Renal cortex interstitium (tissue), 11 donors: Measurements from ENCODE around the gene GUCY2F. TPM values are rescaled to one million over a fixed set of nuclear protein-coding genes. Genes with fewer than 3 reads are reported as not detected.

Experiments used
- DNase-seq, 11 donors: peaks; one replicate each; pipeline ENCODE4 v3.0.0-alpha.2; 2013; ENCODE audit warnings: low read depth in 9 of 11, low spot score in 4 of 11; ENCODE audit errors: extremely low read depth in 1 of 11
- polyA plus RNA-seq, 3 donors: library from polyadenylated mRNA; unstranded; fragments of 120-200 nt; gene quantifications; one replicate each; pipeline ENCODE4 v1.2.1, GENCODE V29; 2013; ENCODE audit not compliant: insufficient read length in 3 of 3

The GUCY2F gene
- polyA plus RNA-seq, 3 donors, result 0.04 to 0.06 (median 0.05) TPM

DNA sequence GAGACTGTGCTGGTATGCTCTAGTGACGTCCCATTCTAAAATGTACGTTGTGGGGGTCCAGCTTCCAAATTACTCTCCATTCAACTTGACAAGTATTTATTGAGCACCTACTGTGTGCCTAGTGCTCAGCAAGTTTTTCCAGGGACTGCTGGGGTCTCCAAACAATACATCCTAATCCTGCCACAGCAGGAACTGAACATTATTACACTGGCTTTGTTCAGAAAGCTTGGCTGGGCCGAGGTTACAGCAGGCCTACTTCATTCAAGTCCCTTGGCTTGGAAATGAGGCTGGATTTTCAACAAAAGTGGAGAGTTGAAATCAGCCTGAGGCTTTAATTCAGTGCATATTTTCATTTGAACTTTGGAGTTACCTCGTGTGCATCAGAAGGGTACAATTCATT is 78.0 kb downstream of the GUCY2F start:
- DNase-seq, result no peak

DNA sequence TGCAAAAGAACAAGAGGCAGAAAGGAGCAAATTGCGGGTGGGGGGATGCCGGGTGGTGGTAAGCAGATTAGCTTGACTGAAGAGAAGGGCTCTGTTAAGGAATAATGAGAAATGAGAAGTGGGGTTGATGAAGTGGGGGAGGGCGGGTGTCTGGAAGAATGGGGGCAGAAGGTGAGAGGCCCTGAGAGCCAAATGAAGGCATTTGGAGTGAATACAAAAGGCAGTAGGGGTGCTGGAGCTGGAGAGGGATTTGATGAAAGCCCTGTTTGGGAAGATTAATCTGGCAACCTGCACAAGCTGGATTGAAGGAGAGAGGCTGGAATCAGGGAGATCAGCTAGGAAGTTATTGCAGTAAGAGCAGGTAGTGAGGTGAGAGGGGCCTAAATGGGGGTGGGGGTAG is 82.1 kb downstream of the GUCY2F start:
- no peak for DNase-seq

DNA sequence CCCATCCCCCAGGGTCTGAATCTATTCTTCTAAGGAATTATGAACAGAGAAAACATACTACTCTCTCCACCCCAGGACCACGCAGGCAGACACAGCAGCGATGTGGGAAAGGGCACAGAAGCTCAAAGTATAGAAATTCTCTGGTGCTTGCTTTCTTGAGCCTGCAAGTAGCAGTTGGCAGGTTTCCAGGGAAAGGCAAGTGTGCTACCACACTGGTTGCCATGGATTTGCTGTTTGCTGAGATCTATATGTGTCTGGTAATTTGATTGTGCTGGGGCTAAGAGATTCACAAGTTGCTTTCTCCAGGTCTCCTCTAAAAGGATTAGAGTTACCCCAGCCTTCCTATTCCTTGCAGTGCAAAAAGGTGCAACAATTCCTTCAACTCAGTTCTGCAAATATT is 83.1 kb downstream of the GUCY2F start:
- DNase-seq, result no peak

DNA sequence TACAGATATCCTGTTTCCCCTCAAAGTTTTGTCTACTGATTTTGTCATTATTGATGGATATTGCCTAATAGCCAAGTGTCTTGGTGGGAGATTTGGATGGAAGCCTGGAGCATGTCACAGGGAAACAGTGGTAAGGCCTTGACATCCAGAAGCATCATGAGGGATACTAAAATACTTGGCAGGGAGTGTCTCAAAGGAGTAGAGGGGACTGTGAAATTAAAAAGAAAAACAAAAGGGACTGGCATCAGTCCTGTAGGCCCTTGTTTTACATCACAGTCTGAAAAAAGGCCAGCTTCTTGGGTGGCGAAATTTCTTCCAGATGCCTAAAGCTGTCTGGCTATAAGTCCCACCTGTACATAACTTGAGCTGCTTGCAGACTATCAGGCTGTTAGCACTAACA is 83.8 kb downstream of the GUCY2F start:
- no peak for DNase-seq

DNA sequence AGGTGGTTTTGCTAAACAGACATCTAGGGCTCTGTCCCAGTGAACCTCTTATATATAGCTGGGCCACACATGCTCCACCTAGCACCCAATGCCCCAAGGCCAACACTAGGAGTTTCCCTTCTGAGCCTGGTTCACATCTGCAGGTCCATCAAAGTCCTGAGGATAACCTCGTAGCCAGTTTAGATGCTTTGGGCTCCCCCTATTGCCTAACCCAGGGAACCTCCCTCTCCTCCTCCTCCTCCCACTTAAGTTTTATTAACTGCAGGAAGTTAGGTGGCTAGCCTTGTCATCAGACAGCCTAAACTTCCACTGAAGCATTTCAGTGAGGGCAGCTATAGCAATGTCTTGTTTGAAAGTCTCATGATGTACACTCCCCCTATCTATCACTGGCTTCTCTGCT is 88.0 kb downstream of the GUCY2F start:
- no peak for DNase-seq

DNA sequence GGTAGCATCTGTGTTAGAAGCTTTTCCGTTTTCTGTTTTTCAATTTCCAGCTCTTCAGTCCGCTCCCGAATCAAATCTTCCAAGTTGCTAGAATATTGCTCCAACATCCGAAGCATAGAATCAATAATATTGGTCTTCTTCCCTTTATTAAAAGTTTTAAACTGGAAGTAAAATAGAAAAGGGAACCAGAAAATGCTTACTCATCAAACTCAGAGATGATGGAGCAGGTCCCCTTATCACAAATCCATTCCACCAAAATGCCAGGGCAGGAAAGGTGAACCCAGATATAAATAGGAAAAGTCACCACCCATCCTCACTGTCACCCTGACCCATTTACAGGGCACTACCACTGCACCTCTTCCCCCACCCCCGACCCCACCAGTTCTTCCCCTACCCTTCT is 89.0 kb downstream of the GUCY2F start:
- no peak for DNase-seq

DNA sequence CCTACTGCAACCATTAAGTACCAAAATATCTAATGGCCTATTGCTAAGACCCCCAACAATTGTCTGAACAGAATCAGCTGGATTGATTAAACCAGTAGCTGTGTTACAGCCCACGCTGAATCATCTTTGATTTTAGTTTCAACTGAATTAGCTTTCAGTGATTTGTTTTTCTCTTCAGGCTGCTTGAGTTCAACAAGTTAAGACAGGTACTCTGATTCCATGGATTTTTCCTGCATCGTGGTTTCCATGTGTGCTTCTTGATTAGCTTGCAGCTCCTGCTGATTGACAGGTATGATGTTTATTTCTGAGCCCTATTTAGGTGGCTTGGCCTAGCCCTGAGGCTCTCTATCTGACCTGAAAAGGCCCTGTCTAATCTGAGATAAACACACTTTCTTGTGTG is 91.3 kb downstream of the GUCY2F start:
- no peak for DNase-seq

DNA sequence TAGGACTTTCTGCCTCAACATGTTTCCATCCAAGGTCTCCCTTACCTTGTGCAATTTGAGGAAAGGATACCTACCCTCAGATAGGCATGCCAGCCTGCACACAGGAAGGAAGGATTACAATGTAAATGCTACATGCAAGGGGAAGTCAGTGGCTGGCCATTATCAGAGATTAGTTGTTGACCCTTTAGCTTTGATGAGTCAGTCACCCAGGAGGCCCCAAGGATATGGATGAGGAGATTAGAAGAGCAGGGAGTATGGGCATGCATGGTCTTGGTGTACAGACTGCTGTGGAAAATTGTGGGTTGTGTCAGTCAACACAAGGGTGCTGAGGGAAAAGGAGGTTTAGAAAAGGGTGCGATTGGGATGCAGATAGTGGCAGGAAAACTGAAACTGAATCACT is 92.0 kb downstream of the GUCY2F start:
- DNase-seq, result no peak

DNA sequence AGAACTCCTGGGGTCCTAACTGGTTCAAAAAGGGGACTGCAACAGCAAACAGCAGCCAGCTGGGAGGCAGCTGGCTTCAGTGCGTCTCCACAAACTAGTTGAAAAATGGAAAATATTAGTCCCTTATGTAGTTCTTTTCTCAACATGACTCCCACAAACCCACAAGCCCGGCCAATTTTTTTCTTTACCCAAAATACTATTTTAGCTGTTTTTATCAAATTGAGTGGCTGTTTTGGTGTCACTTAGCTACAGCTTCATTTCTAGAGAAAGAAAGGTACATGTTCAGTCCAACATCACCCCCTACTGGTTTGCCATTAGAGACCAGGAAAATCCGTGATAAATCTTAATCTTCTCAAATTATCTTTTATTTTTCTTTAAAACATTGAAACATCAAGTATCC is 97.2 kb downstream of the GUCY2F start:
- peak in 6 of 11 donors; percentile 11 to 40 (median 28) for DNase-seq

DNA sequence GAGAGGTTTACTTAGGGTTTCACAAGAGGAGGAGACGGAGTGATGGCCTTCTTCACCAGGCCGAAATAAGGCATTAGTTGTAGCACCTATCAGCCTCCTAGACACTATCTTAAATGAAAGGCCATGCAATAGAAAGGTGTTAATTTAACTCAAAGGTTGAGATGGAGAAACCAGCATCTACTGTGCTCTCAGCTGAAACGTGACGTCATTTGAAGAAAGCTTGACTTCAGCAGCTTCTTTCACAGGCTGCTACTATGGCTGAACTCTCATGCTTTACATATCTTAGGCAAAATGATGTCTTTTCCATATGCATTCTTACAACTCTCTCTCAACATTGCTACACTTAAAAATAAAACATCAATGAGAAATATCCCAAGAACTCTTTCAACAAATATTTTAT is 99.6 kb downstream of the GUCY2F start:
- no peak for DNase-seq

DNA sequence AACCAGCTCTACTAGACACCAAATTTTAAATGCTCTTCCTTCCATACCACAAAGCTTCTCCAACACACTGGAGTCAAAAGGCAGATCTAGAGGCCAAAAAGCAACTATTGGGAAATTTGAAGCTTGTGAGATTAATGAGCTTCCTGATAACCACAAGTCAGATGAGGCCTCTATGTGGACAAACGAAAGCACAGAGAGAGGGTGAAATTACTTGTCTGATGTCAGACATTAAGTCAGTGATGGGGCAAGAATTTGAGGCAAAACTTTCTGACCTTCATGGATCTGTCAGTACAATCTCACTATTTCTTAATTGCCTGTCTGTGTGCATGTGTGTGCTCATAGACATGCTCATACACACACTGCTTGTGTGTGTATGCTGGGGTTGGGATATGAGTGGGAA is 103.6 kb downstream of the GUCY2F start:
- DNase-seq, result no peak

DNA sequence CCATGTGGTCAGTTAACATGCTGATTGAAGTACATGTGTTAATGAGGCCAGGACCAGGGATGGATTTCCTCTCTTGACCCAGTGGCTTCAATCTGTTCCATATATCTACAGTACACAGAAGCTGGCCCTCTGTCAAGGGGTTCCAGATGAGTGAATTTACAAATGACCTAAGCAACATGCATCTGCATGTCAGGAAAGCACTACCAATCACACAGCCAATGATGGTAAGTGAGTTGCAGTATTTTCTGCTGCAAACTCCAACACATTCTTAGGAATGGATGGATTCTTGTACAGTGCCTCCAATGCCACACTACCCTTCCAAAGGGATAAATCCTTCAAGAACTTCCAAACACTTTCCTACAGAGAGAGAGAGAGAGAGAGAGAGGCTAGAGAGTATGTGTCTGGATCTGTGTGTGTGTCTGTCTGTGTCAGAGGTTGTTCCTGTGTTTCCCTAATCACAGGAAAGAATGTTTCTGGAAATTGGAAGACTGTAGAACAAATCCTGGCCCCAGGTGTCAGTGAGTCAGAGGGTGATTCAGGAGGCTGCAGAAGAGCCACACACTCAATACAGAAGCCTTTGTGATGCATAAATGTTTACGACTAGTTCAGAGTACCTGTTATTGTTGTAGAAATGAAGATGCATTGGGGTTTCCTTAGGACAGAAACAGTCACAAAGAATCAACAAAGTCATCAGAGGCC is 107.5 kb downstream of the GUCY2F start:
- no peak for DNase-seq

DNA sequence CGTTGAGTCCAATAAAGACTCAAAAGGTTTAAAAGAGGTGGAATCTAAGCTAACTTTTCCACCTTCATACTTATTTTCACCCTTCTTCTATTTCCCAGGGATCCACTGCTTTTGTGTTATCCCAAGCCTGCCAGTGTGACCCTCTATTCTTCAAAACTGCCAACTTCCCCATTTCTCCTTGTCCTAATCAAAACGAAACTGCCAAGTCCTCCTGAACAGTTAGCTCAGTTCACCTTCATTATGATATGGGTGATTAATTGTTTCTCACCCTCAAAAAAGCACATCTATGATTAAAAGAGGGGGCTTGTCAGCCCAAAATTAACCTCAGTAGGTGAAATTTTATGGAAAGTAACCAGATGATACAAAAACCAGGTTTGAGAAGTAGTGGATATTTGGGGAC is 108.4 kb downstream of the GUCY2F start:
- no peak for DNase-seq

DNA sequence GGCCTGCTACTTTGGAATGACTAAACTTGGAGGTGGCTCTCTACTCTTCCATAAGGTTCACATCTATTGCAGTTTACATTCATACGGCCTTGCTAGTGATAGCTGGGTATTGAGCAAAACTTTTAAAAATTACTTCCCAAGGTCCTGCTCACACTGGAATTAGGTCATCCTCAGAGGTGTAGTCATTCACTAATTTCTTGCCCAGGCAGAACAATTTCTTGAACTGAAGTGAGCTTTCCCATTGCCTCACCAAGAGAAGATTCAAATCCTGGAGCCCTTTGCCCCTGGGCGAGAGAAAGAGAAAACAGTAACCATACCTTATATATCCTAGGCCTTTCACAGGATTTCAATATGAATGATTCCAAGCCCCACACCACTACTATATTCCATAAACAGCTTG is 109.2 kb downstream of the GUCY2F start:
- DNase-seq, result no peak

DNA sequence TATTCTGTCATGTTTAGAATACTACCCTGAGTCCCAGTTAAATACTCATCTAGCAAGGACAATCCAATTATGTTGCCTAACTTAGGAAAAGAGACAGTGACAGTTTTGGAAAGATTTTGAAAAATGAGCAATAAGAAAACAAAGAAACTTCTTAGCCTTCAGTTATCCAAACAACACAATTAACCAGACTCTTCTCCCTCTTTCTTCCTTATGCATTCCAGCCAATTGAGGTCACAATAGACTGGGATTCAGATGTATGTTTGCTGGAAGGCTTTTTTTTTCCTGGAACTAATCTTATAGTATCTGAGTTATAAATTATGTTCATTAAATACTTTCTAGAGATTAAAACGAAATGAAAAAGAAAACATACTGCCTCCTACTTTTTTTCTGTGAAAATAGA is 109.6 kb downstream of the GUCY2F start:
- no peak for DNase-seq

DNA sequence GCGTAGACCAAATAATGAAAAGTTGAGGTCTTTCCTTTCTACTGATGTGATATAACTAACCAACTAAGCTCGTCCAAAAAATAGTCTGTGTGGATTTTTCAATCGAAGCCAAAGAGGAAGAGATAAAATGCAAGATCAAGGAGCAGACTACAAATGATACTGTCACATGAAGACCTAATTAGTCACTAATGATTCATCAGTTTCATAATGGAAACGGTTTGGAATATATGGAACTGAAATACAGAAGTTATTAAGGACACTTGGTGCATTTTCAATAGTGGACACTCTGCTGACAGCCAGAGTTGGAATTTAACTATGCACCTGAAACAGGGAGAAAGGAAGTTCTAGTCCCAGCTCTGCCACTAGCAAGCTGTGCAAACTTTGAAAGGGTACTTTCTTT is 119.8 kb downstream of the GUCY2F start:
- DNase-seq, result no peak

DNA sequence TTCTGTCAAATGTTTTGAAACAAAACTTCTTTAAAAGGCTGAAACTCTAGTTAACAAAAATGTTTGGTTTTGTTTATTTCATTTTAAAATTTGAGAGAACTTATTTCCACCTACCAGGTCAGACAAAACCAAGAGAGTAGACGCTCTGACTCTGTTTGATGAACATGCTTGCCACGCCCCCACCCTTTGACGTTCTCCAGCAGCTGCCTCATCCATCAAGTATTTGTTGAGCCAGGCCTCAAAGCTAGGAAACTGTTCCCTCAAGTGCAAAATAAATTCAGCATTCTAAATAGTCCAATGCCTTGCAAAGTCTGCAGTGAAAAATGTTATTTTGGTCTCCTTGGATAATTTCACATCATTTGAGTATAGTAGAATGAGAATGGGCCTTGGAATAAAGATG is 121.6 kb downstream of the GUCY2F start:
- DNase-seq, result no peak

DNA sequence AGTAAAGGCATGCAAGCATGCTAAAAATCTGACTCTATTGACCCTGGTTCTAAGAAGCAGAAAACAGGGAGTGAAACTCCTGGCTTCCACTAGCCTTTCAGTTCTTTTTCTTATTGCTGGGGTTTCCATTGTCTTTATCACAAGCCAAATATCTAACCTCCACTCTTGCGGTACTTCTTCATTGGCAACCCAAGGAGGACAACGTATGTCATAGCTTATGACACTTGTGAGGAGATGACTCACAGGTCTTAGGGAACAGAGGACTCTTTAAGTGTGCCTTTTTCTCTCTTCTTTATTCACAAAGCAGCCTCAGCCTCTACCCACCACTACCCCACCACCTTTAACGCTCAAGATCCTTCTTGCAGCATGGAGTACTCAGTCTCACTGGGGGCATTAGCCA is 124.2 kb downstream of the GUCY2F start:
- no peak for DNase-seq

DNA sequence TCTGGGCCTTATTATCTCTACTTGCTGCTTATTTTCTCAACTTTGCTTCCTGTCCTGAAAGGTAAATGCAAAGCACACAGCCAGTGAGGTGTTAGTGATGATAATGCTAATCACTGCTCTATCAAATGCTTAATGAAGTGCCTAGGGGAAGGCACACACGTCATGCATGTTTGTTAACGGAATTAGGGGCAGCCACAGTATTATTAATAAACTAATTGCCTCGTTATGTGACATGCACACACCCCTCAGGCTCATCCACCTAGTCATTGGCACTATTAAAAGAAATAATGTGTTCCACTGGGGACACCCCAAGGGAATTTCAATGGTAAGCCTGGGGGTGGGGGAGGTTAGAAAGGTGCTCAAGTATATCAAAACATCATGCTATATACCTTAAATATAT is 125.2 kb downstream of the GUCY2F start:
- DNase-seq, result no peak

DNA sequence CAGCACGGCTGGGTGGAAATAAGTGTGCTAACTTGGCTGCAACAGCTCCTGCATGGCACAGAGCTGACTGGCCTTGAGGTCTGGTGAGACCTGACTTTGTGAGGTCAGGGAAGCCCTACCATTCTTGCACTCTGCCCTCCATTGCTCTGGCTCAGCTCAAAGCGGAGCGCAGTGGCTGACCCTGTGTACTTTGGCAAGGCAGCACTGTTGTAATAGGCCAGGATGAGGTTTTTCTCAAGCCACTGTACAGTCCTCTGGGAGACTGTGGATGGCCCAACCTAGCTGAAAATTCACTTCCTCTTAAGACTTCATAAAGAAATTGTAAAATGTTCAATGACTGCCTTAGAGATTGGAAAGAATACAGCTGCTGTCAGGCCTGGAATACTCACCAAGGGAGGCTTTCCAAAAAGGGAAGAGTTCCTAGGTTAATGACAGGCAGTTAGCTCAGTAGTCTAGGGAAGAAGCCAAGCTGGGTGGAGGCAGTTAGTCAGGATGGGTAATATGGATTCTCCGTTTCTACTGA is 129.8 kb downstream of the GUCY2F start:
- no peak for DNase-seq

DNA sequence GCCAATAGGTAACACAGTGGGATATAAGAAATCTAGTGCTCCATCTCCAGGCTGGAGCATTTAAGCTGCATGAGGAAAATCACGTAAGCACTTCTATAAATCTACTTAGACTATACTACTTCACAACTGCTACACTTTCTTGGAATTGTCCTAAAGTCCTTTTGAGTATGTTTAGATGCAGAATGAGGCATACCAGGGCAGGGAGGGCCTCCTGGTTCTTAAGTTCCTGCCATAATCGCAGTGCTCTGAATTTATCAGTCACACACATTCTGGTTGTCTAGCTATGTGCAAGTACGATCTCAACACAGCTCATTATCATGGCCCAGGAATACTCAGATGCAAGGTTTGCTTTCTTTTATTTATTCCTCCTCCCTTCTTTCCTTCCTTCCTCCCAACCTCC is 130.3 kb downstream of the GUCY2F start:
- no peak for DNase-seq
